GM12878 (cell line): Measurements from ENCODE around the gene MRPL53. TPM values are rescaled to one million over a fixed set of nuclear protein-coding genes. Genes with fewer than 3 reads are reported as not detected.

Source experiments
- ATAC-seq: fragments of 200-7000 bp; cut with Tn5 transposase; 3 replicates; pipeline ENCODE4 v1.9.1; 2020; ENCODE audit warnings: mild to moderate bottlenecking, moderate library complexity
- BruUV-seq: library from RNA; stranded (reverse); fragments of 400-500 nt; replicated peaks from 2 replicates; lab custom pipeline; 2021; lab: Mats Ljungman, UMichigan
- CTCF ChIA-PET: fragments of 300-600 bp; sonication (Branson Sonifier 250); formaldehyde crosslinking; extraction: SDS; loops from one replicate; lab custom pipeline; 2021; ENCODE audit warnings: inconsistent platforms; lab: Yijun Ruan, JAX
- POLR2A ChIA-PET: fragments of 350-600 bp; formaldehyde crosslinking; extraction: SDS; loops from one replicate; lab custom pipeline; 2021; ENCODE audit warnings: inconsistent platforms; lab: Charles Lee
- RAD21 ChIA-PET: fragments of 300-600 bp; sonication (Branson Sonifier 250); formaldehyde crosslinking; loops from one replicate; lab custom pipeline; 2023; ENCODE audit warnings: antibody characterized with exemption; ENCODE audit not compliant: unreplicated experiment; lab: Charles Lee
- SMC1A ChIA-PET: fragments of 300-600 bp; sonication (Branson Sonifier 250); formaldehyde crosslinking; loops from one replicate; lab custom pipeline; 2023; ENCODE audit not compliant: unreplicated experiment, uncharacterized antibody; lab: Charles Lee
- DNase-seq: peaks from one replicate; pipeline ENCODE4 v3.0.0-alpha.2; 2011; ENCODE audit warnings: low read depth, low spot score
- FAIRE-seq: peaks from 3 replicates; lab custom pipeline; 2011; peaks lifted over from hg19 to GRCh38; lab: Jason Lieb, UNC
- H2AFZ ChIP-seq: 2 replicates; pipeline ENCODE4 v1.6.0; 2011; ENCODE audit warnings: low read depth, low read length, control low read depth; ENCODE audit not compliant: control insufficient read depth
- H3K27ac ChIP-seq: 2 replicates; pipeline ENCODE4 v1.5.1; 2011; ENCODE audit warnings: control low read depth; ENCODE audit not compliant: control insufficient read depth, insufficient read depth
- H3K27me3 ChIP-seq, 2 experiments: replicated peaks in 1 of 2; 2 replicates each; pipeline versions ENCODE4 v1.6.0 to v1.6.1; 2011; ENCODE audit warnings: low read length in 1 of 2; ENCODE audit not compliant: control insufficient read depth in 2 of 2, insufficient read depth in 2 of 2
- H3K36me3 ChIP-seq, 2 experiments: 2 replicates each; pipeline ENCODE4 v1.5.1; 2011; ENCODE audit warnings: low read length in 1 of 2; ENCODE audit not compliant: control insufficient read depth in 2 of 2, insufficient read depth in 2 of 2
- H3K4me1 ChIP-seq: 2 replicates; pipeline ENCODE4 v1.6.1; 2011; ENCODE audit warnings: mild to moderate bottlenecking, low read length, moderate library complexity, mixed read lengths; ENCODE audit not compliant: control insufficient read depth, insufficient read depth
- H3K4me2 ChIP-seq: 2 replicates; pipeline ENCODE4 v1.6.0; 2011; ENCODE audit warnings: control low read depth; ENCODE audit not compliant: control insufficient read depth, insufficient read depth
- H3K4me3 ChIP-seq: fragments of 200-600 bp; sonication (generic); 2 replicates; pipeline ENCODE4 v1.5.1; 2016
- H3K79me2 ChIP-seq: 2 replicates; pipeline ENCODE4 v1.6.0; 2011; ENCODE audit warnings: low read length; ENCODE audit not compliant: control insufficient read depth, insufficient read depth
- H3K9ac ChIP-seq: 2 replicates; pipeline ENCODE4 v1.8.0; 2011; ENCODE audit warnings: low read length, control low read depth, mixed read lengths; ENCODE audit not compliant: control insufficient read depth, insufficient read depth
- H3K9me3 ChIP-seq: replicated peaks from 3 replicates; pipeline ENCODE4 v1.5.1; 2011; ENCODE audit warnings: mild to moderate bottlenecking, low read length; ENCODE audit not compliant: control insufficient read depth, insufficient read depth
- H4K20me1 ChIP-seq: 2 replicates; pipeline ENCODE4 v1.6.0; 2011; ENCODE audit not compliant: control insufficient read depth, insufficient read depth
- EP300 ChIP-seq, 2 experiments: fragments of 150-350 bp in 1 of 2; IDR thresholded peaks; 2 replicates each; pipeline ENCODE4 v1.6.1; 2011 to 2012; ENCODE audit warnings: low read depth in 2 of 2, low read length in 2 of 2, borderline replicate concordance in 1 of 2, improper control_type of control experiment in 1 of 2, inconsistent platforms in 1 of 2; ENCODE audit not compliant: control insufficient read depth in 1 of 2
- EZH2 ChIP-seq: IDR thresholded peaks from 2 replicates; pipeline ENCODE4 v1.6.1; 2012; ENCODE audit warnings: low read depth, mild to moderate bottlenecking, control low read depth, inconsistent platforms, low read length, borderline replicate concordance; ENCODE audit not compliant: control insufficient read depth
- GATAD2B ChIP-seq: fragments of 450-650 bp; conservative IDR thresholded peaks from 2 replicates; pipeline ENCODE4 v1.6.1; 2017; ENCODE audit warnings: low read depth, mild to moderate bottlenecking, moderate library complexity
- HDGF ChIP-seq: fragments of 450-650 bp; IDR thresholded peaks from 2 replicates; pipeline ENCODE4 v1.6.1; 2016; ENCODE audit warnings: antibody characterized with exemption
- IKZF1 ChIP-seq: fragments of 450-650 bp; conservative IDR thresholded peaks from 2 replicates; pipeline ENCODE4 v1.6.1; 2017; ENCODE audit warnings: antibody characterized with exemption, mild to moderate bottlenecking
- LARP7 ChIP-seq: fragments of 450-650 bp; IDR thresholded peaks from 2 replicates; pipeline ENCODE4 v1.6.1; 2017; ENCODE audit warnings: mild to moderate bottlenecking
- MTA2 ChIP-seq: fragments of 450-650 bp; IDR thresholded peaks from 2 replicates; pipeline ENCODE4 v1.6.1; 2016; ENCODE audit warnings: low read depth, mild to moderate bottlenecking, moderate library complexity
- NFYB ChIP-seq: IDR thresholded peaks from 2 replicates; pipeline ENCODE4 v1.6.1; 2011; ENCODE audit warnings: low read depth, mild to moderate bottlenecking, low read length, improper control_type of control experiment, moderate library complexity; ENCODE audit not compliant: insufficient read depth
- RB1 ChIP-seq: fragments of 450-650 bp; formaldehyde crosslinking; IDR thresholded peaks from 2 replicates; pipeline ENCODE4 v1.6.1; 2017; ENCODE audit warnings: mild to moderate bottlenecking, borderline replicate concordance
- SMC3 ChIP-seq: IDR thresholded peaks from 2 replicates; pipeline ENCODE4 v1.6.1; 2011; ENCODE audit warnings: low read length, improper control_type of control experiment, borderline replicate concordance
- STAT3 ChIP-seq: IDR thresholded peaks from 2 replicates; pipeline ENCODE4 v1.6.1; 2011; ENCODE audit warnings: low read depth, low read length, improper control_type of control experiment
- YBX1 ChIP-seq: fragments of 450-650 bp; IDR thresholded peaks from 2 replicates; pipeline ENCODE4 v1.6.1; 2016; ENCODE audit warnings: antibody characterized with exemption
- ZNF217 ChIP-seq: fragments of 450-650 bp; IDR thresholded peaks from 2 replicates; pipeline ENCODE4 v1.6.1; 2017; ENCODE audit warnings: antibody characterized with exemption, mild to moderate bottlenecking
- WGBS: methylation state at CpG from one replicate; pipeline ENCODE4 v1.1.6; 2016; ENCODE audit warnings: low lambda C conversion rate; ENCODE audit not compliant: insufficient replicate concordance, insufficient coverage; ENCODE audit errors: missing lambda C conversion rate; 5-methylcytosine and 5-hydroxymethylcytosine counted together
- in situ Hi-C: fragments of 300-500 bp; cut with MboI; formaldehyde crosslinking; loops from 9 replicates; pipeline ENCODE4 v1.14.3; 2018; ENCODE audit warnings: mixed read lengths
- intact Hi-C: fragments of 100-400 bp; cut with micrococcal nuclease; formaldehyde crosslinking; loops from one replicate; pipeline ENCODE4 v1.14.2; 2022; ENCODE audit not compliant: unreplicated experiment
- polyA plus RNA-seq, 11 experiments: library from polyadenylated mRNA; depleted of rRNA in 4 of 11; unstranded in 6 of 11; stranded (reverse) in 5 of 11; fragments of >200 nt; fragmentation: Nextera tagmentation in 4 of 11; fragmentation: Illumina TruSeq in 1 of 11; extraction: Ambion mirVana in 4 of 11; extraction: Trizol in 1 of 11; gene quantifications; 1 replicate in 1 of 11; 2 replicates in 10 of 11; pipeline versions ENCODE4 v1.2.1 to v1.2.3, GENCODE V29; 2011 to 2016; ENCODE audit warnings: inconsistent platforms in 2 of 11, missing spikeins in 2 of 11, low read depth in 1 of 11
- total RNA-seq, 4 experiments: library from RNA; depleted of rRNA in 3 of 4; stranded (reverse); fragments of >200 nt in 3 of 4; fragmentation: Illumina TruSeq in 1 of 4; extraction: Trizol in 1 of 4; gene quantifications; 2 replicates each; pipeline versions ENCODE4 v1.2.1 to v1.2.3, GENCODE V29; 2013 to 2021
- TF ChIP-seq, protein P1 (sequence below): fragments of 450-650 bp; IDR thresholded peaks from 2 replicates; pipeline ENCODE4 v1.6.1; 2017; ENCODE audit warnings: mild to moderate bottlenecking
- TF ChIP-seq, protein P2 (sequence below): IDR thresholded peaks from 2 replicates; pipeline ENCODE4 v1.6.1; 2012; ENCODE audit warnings: low read length, inconsistent platforms
- TF ChIP-seq, protein P3 (sequence below): fragments of 450-650 bp; IDR thresholded peaks from 2 replicates; pipeline ENCODE4 v1.6.1; 2017; ENCODE audit warnings: mild to moderate bottlenecking, moderate library complexity

Gene MRPL53
- total and polyA plus RNA-seq, 10 of the 15 experiments (the other 5 are each of a cell fraction or from before 2014, with no cell fraction given) = 15.1 to 167 (median 80.9) TPM

DNA sequence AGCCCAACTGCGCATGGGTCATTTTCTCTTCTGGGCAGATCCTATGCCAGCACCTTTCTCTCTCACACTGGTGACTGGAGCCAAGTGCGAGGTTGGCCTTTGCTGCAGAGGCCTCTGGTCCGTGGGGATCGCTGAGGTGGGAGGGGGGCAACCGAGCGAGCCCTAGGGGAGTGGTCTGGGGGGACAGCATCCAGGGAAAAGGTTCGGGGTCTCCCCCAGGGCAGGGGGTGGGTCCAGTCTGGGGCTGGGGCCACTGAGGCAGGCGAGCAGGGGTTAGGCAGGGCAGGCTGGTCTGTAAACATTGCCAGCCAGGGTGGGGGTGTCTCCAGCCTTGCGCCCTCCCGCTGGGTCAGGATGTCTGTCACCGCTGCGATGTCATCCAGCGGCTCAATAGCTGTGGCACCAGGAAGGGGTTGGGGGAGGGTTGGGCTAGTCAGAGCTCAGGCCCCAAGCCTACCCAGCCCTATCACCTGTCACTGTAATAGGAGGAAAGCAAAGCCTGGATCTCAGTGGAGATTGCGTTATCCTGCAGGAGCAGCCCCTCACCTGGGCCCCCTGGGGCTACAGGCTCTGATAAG is 46.2 kb downstream of the MRPL53 start:
- ChIA-PET CTCF (no interaction called here), POLR2A (no interaction called here), RAD21 (interaction anchor here (0.6 kb wide), 1 partner anchor 40 kb away, joined by 3 read pairs; no protein-coding TSS in a partner anchor), SMC1A (no interaction called here)
- Histone ChIP-seq H3K27me3 (no peaks in the 10 kb centered on the region), H2AFZ (no peak overlapping the region), H3K27ac (no peak overlapping the region), H3K36me3 (peaks cover 0 to 12% of the 10 kb centered on the region in 2 experiments; a peak in 1 of 4 replicates), H3K4me2 (no peak overlapping the region), H3K4me1 (peaks cover 7% of the 10 kb centered on the region; the same call in 1 of the 2 replicates), H3K4me3 (no peak overlapping the region), H3K79me2 (peaks cover 9% of the 10 kb centered on the region), H3K9ac (no peak overlapping the region), H4K20me1 (no peaks in the 10 kb centered on the region), H3K9me3 (no peaks in the 10 kb centered on the region)
- intact Hi-C loops = no loop called here
- in situ Hi-C loops = no loop called here
- BruUV-seq = no TSS peak
- DNase-seq = no peak
- 84% methylated on average over 14 of the region's 14 CpGs for WGBS
- FAIRE-seq = no peak
- no peak for ATAC-seq
- TF ChIP-seq EP300 (IDR thresholded peaks at IDR 0.05; ENCODE audit: borderline replicate concordance in 1 of 2, control insufficient read depth in 1 of 2, low read depth in 2 of 2, low read length in 2 of 2) = no peak
- no peak for TF ChIP-seq MTA2
- no peak for TF ChIP-seq HDGF
- no peak for TF ChIP-seq LARP7
- no peak for TF ChIP-seq RB1
- TF ChIP-seq SMC3 = no peak
- TF ChIP-seq, protein P1, sequence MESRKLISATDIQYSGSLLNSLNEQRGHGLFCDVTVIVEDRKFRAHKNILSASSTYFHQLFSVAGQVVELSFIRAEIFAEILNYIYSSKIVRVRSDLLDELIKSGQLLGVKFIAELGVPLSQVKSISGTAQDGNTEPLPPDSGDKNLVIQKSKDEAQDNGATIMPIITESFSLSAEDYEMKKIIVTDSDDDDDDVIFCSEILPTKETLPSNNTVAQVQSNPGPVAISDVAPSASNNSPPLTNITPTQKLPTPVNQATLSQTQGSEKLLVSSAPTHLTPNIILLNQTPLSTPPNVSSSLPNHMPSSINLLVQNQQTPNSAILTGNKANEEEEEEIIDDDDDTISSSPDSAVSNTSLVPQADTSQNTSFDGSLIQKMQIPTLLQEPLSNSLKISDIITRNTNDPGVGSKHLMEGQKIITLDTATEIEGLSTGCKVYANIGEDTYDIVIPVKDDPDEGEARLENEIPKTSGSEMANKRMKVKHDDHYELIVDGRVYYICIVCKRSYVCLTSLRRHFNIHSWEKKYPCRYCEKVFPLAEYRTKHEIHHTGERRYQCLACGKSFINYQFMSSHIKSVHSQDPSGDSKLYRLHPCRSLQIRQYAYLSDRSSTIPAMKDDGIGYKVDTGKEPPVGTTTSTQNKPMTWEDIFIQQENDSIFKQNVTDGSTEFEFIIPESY = no peak
- TF ChIP-seq NFYB = no peak
- TF ChIP-seq IKZF1 = no peak
- TF ChIP-seq EZH2 = no peak
- no peak for TF ChIP-seq GATAD2B
- no peak for TF ChIP-seq ZNF217
- TF ChIP-seq, protein P2, sequence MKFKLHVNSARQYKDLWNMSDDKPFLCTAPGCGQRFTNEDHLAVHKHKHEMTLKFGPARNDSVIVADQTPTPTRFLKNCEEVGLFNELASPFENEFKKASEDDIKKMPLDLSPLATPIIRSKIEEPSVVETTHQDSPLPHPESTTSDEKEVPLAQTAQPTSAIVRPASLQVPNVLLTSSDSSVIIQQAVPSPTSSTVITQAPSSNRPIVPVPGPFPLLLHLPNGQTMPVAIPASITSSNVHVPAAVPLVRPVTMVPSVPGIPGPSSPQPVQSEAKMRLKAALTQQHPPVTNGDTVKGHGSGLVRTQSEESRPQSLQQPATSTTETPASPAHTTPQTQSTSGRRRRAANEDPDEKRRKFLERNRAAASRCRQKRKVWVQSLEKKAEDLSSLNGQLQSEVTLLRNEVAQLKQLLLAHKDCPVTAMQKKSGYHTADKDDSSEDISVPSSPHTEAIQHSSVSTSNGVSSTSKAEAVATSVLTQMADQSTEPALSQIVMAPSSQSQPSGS = no peak
- TF ChIP-seq STAT3 = no peak
- no peak for TF ChIP-seq YBX1
- TF ChIP-seq, protein P3, sequence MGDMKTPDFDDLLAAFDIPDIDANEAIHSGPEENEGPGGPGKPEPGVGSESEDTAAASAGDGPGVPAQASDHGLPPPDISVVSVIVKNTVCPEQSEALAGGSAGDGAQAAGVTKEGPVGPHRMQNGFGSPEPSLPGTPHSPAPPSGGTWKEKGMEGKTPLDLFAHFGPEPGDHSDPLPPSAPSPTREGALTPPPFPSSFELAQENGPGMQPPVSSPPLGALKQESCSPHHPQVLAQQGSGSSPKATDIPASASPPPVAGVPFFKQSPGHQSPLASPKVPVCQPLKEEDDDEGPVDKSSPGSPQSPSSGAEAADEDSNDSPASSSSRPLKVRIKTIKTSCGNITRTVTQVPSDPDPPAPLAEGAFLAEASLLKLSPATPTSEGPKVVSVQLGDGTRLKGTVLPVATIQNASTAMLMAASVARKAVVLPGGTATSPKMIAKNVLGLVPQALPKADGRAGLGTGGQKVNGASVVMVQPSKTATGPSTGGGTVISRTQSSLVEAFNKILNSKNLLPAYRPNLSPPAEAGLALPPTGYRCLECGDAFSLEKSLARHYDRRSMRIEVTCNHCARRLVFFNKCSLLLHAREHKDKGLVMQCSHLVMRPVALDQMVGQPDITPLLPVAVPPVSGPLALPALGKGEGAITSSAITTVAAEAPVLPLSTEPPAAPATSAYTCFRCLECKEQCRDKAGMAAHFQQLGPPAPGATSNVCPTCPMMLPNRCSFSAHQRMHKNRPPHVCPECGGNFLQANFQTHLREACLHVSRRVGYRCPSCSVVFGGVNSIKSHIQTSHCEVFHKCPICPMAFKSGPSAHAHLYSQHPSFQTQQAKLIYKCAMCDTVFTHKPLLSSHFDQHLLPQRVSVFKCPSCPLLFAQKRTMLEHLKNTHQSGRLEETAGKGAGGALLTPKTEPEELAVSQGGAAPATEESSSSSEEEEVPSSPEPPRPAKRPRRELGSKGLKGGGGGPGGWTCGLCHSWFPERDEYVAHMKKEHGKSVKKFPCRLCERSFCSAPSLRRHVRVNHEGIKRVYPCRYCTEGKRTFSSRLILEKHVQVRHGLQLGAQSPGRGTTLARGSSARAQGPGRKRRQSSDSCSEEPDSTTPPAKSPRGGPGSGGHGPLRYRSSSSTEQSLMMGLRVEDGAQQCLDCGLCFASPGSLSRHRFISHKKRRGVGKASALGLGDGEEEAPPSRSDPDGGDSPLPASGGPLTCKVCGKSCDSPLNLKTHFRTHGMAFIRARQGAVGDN = no peak
